Measurements from ENCODE around the gene MALSU1. TPM values are rescaled to one million over a fixed set of nuclear protein-coding genes. Genes with fewer than 3 reads are reported as not detected.

Gene MALSU1
- total RNA-seq, 4 donors from 2014 or later = 41.4 to 107 (median 55.8) TPM

DNA sequence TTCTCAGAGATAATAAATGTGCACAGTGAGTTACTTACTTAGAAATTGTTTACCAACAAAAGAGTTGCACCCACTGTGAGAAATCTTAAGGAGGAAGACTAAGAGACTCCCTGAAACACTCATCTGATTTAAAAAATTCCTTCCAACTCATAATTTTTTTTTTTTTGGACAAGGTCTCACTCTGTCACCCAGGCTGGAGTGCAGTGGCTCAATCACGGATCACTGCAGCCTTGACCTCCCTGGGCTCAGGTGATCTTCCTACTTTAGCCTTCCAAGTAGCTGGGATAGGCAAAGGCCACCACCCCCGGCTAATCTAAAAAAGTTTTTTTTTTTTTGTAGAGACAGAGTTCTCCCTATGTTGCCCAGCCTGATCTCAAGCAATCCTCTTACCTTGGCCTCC is 36.0 kb downstream of the MALSU1 start:
- H3K27me3 ChIP-seq = no peaks in the 10 kb centered on the region
- peaks cover 0 to 5% (median 0%) of the 10 kb centered on the region in 4 donors for H3K9me3 ChIP-seq
- no peak overlapping the region for H3K27ac ChIP-seq
- no peak for DNase-seq (ENCODE audit: low spot score in 2 of 2)
- 72 to 87% methylated on average over 2 of the region's 2 CpGs for WGBS, 2 donors
- no peak overlapping the region for H3K4me3 ChIP-seq
- H3K36me3 ChIP-seq = no peaks in the 10 kb centered on the region
- H3K4me1 ChIP-seq = peaks cover 0 to 34% (median 4%) of the 10 kb centered on the region in 4 donors
- TF ChIP-seq EP300 (IDR thresholded peaks at IDR 0.05) (no peak), POLR2A (IDR thresholded peaks at IDR 0.05) (no peak)
- TF ChIP-seq, protein P1, sequence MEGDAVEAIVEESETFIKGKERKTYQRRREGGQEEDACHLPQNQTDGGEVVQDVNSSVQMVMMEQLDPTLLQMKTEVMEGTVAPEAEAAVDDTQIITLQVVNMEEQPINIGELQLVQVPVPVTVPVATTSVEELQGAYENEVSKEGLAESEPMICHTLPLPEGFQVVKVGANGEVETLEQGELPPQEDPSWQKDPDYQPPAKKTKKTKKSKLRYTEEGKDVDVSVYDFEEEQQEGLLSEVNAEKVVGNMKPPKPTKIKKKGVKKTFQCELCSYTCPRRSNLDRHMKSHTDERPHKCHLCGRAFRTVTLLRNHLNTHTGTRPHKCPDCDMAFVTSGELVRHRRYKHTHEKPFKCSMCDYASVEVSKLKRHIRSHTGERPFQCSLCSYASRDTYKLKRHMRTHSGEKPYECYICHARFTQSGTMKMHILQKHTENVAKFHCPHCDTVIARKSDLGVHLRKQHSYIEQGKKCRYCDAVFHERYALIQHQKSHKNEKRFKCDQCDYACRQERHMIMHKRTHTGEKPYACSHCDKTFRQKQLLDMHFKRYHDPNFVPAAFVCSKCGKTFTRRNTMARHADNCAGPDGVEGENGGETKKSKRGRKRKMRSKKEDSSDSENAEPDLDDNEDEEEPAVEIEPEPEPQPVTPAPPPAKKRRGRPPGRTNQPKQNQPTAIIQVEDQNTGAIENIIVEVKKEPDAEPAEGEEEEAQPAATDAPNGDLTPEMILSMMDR (IDR thresholded peaks at IDR 0.05) = no peak

DNA sequence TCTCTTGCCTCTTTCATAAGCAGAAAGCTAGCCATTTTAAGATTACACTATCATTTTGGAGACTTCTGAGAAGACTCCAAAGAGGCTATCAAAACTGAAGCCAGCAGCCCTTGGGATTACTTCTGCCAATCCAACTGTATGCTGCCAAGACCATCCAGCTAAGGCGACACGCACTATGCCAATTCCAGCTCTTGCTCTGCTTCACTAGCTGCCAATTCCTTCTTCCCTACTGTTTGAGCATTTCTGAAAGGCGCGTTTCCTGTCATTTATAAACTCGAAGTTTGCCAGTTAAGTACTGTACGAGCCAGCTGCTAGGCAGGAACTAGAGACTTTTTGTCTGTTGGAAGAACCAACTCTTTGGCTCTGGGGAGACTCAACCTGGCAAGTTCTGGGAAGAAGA is 36.5 kb downstream of the MALSU1 start:
- Histone ChIP-seq H3K36me3 (no peaks in the 10 kb centered on the region), H3K4me3 (no peak overlapping the region), H3K4me1 (peaks cover 0 to 34% (median 4%) of the 10 kb centered on the region in 4 donors), H3K9me3 (peaks cover 0 to 5% (median 0%) of the 10 kb centered on the region in 4 donors), H3K27ac (no peak overlapping the region), H3K27me3 (no peaks in the 10 kb centered on the region)
- no peak for DNase-seq (ENCODE audit: low spot score in 2 of 2)
- TF ChIP-seq, protein P1 (IDR thresholded peaks at IDR 0.05) = no peak
- TF ChIP-seq POLR2A (IDR thresholded peaks at IDR 0.05) (no peak), EP300 (IDR thresholded peaks at IDR 0.05) (no peak)
- WGBS, 2 donors = 73 to 79% methylated on average over 6 of the region's 6 CpGs

DNA sequence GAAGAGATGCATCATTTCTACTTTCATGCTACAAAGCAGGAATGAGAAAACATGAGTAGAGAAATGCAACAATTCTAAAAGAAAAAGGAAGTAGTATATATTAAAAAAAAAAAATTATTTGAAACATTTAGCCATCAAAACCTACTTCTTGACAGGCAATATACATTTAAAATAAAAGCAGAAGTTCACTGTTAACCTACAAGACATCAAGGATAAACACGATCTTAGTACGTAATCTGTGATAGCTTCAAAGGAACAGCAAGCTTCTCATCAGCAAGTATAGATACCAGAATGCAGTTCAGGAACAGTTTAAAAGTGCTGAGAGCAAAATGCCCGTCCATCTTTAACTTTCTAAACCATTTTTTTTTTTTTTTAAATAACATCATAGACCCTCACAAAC is 36.9 kb downstream of the MALSU1 start:
- Histone ChIP-seq H3K27me3 (no peaks in the 10 kb centered on the region), H3K9me3 (peaks cover 0 to 5% (median 0%) of the 10 kb centered on the region in 4 donors), H3K36me3 (no peaks in the 10 kb centered on the region), H3K4me3 (no peak overlapping the region), H3K4me1 (peaks cover 0 to 34% (median 4%) of the 10 kb centered on the region in 4 donors), H3K27ac (no peak overlapping the region)
- TF ChIP-seq POLR2A (IDR thresholded peaks at IDR 0.05) = no peak
- no peak for TF ChIP-seq EP300 (IDR thresholded peaks at IDR 0.05)
- TF ChIP-seq, protein P1 (IDR thresholded peaks at IDR 0.05) = no peak
- DNase-seq (ENCODE audit: low spot score in 2 of 2) = no peak
- 83 to 92% methylated on average over 3 of the region's 3 CpGs for WGBS, 2 donors

DNA sequence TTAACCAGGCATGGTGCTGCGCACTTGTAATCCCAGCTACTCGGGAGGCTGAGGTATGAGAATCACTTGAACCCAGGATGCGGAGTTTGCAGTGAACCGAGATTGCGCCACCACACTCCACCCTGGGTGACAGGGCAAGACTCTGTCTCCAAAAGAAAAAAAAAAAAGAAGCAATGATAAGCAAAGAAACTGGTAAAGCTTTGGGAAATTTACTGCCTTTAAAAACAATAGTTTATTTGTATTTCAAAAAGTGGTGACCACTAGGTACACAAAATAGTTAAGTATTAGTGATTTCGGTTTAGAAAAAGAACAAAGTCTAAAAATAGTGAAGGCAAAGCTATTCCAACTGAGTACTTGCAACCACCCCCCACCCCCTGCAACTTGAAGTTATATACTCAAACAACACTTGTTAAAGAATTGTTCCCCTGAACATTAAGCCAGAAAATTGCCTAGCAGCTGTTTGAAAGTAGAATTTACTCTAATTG is 37.7 kb downstream of the MALSU1 start:
- no peaks in the 10 kb centered on the region for H3K27me3 ChIP-seq
- peaks cover 0 to 5% (median 0%) of the 10 kb centered on the region in 4 donors for H3K9me3 ChIP-seq
- no peak overlapping the region for H3K4me3 ChIP-seq
- no peaks in the 10 kb centered on the region for H3K36me3 ChIP-seq
- WGBS, 2 donors = 84 to 86% methylated on average over 6 of the region's 6 CpGs
- no peak overlapping the region for H3K27ac ChIP-seq
- peaks cover 0 to 34% (median 4%) of the 10 kb centered on the region in 4 donors for H3K4me1 ChIP-seq
- TF ChIP-seq EP300 (IDR thresholded peaks at IDR 0.05) = no peak
- TF ChIP-seq, protein P1 (IDR thresholded peaks at IDR 0.05) = no peak
- no peak for DNase-seq (ENCODE audit: low spot score in 2 of 2)

DNA sequence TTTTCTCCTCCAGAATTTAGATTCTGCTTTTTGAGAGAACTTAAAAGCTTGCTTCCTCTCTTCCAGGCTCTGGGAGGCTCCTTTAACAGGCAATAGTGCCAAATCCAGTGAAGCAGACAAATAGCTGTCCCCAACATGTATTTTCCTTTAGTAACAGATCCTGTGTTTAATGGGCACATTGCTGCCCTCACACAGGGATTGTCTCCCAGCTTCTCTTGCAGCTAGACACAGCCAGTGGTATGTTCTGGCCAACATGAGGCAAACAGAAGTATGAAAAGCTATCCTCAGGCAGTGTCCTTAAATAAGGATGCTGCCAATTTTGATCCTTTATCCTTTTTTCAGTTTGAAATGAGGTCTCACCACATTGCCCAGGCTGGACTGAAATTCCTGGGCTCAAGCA is 38.2 kb downstream of the MALSU1 start:
- TF ChIP-seq EP300 (IDR thresholded peaks at IDR 0.05) (no peak), POLR2A (IDR thresholded peaks at IDR 0.05) (no peak)
- TF ChIP-seq, protein P1 (IDR thresholded peaks at IDR 0.05) = no peak
- DNase-seq (ENCODE audit: low spot score in 2 of 2) = no peak
- H3K9me3 ChIP-seq = peaks cover 0 to 5% (median 0%) of the 10 kb centered on the region in 4 donors
- H3K27me3 ChIP-seq = no peaks in the 10 kb centered on the region
- H3K36me3 ChIP-seq = no peaks in the 10 kb centered on the region
- peaks cover 0 to 34% (median 4%) of the 10 kb centered on the region in 4 donors for H3K4me1 ChIP-seq
- no peak overlapping the region for H3K4me3 ChIP-seq
- H3K27ac ChIP-seq = no peak overlapping the region
